Upper lobe of left lung (tissue), 4 donors: Measurements from ENCODE around the gene NTF4.

Experiments
- EP300 ChIP-seq, 4 donors: sonication (generic); formaldehyde crosslinking; IDR thresholded peaks; one replicate each; pipeline ENCODE4 v1.5.1; 2017; ENCODE audit warnings: antibody characterized with exemption in 4 of 4, control low read depth in 2 of 4
- POLR2A ChIP-seq, 4 donors: fragments of 450-650 bp; IDR thresholded peaks; one replicate each; pipeline ENCODE4 v1.5.1; 2016 to 2017; ENCODE audit warnings: antibody characterized with exemption in 4 of 4, mild to moderate bottlenecking in 2 of 4
- POLR2AphosphoS5 ChIP-seq, 2 donors: sonication (generic); formaldehyde crosslinking; IDR thresholded peaks; one replicate each; pipeline ENCODE4 v1.5.1; 2017; ENCODE audit warnings: antibody characterized with exemption in 2 of 2
- TF ChIP-seq, protein P1 (sequence below), 6 experiments: fragments of 450-650 bp in 4 of 6; fragments of 200-600 bp in 2 of 6; sonication (generic) in 2 of 6; IDR thresholded peaks; one replicate each; pipeline ENCODE4 v1.5.1; 2016 to 2019; ENCODE audit warnings: antibody characterized with exemption in 6 of 6

- TF ChIP-seq POLR2A (IDR thresholded peaks at IDR 0.05) (no peak), POLR2AphosphoS5 (IDR thresholded peaks at IDR 0.05) (no peak), EP300 (IDR thresholded peaks at IDR 0.05) (no peak)
- TF ChIP-seq, protein P1, sequence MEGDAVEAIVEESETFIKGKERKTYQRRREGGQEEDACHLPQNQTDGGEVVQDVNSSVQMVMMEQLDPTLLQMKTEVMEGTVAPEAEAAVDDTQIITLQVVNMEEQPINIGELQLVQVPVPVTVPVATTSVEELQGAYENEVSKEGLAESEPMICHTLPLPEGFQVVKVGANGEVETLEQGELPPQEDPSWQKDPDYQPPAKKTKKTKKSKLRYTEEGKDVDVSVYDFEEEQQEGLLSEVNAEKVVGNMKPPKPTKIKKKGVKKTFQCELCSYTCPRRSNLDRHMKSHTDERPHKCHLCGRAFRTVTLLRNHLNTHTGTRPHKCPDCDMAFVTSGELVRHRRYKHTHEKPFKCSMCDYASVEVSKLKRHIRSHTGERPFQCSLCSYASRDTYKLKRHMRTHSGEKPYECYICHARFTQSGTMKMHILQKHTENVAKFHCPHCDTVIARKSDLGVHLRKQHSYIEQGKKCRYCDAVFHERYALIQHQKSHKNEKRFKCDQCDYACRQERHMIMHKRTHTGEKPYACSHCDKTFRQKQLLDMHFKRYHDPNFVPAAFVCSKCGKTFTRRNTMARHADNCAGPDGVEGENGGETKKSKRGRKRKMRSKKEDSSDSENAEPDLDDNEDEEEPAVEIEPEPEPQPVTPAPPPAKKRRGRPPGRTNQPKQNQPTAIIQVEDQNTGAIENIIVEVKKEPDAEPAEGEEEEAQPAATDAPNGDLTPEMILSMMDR (IDR thresholded peaks at IDR 0.05), result no peak
Measured at GRCh38 chr19:49042177-49042576, 22.4 kb downstream of the NTF4 start.
